IPS-18c (cell line): ENCODE measurements around the gene CCSER2.

ENCODE experiments used
- H3K4me3 ChIP-seq: 2 replicates; pipeline ENCODE4 v1.7.0; 2013; ENCODE audit warnings: low read depth, mild to moderate bottlenecking, low read length, moderate library complexity; ENCODE audit not compliant: insufficient read depth
- H3K9me3 ChIP-seq: one replicate; pipeline ENCODE4 v1.6.1; 2013; ENCODE audit warnings: mild to moderate bottlenecking, low read length, moderate library complexity; ENCODE audit not compliant: control insufficient read depth, insufficient read depth

CCSER2 gene

GRCh38 chr10:84538036-84538435 lies 209.6 kb downstream of the CCSER2 start:
- no peaks in the 10 kb centered on the region for H3K9me3 ChIP-seq

GRCh38 chr10:84539216-84539615 lies 210.8 kb downstream of the CCSER2 start:
- no peaks in the 10 kb centered on the region for H3K9me3 ChIP-seq
- H3K4me3 ChIP-seq: no peak overlapping the region

More at GRCh38 chr10:84538036-84538435, 209.6 kb downstream of the CCSER2 start:
- no peak overlapping the region for H3K4me3 ChIP-seq

- no peak overlapping the region for H3K4me3 ChIP-seq
- no peaks in the 10 kb centered on the region for H3K9me3 ChIP-seq
These were observed 211.7 kb downstream of the CCSER2 start for GRCh38 chr10:84540022-84540616.

GRCh38 chr10:84540617-84541288 lies 212.4 kb downstream of the CCSER2 start:
- Histone ChIP-seq H3K9me3 (no peaks in the 10 kb centered on the region), H3K4me3 (peak overlapping the region; percentile 47)

- H3K9me3 ChIP-seq: no peaks in the 10 kb centered on the region
- peak overlapping the region; percentile 47; the same call in 1 of the 2 replicates for H3K4me3 ChIP-seq
These were observed 212.9 kb downstream of the CCSER2 start for GRCh38 chr10:84541289-84541637.

- no peak overlapping the region for H3K4me3 ChIP-seq
- H3K9me3 ChIP-seq: no peaks in the 10 kb centered on the region
These were observed 214.4 kb downstream of the CCSER2 start for GRCh38 chr10:84542522-84543490.

- no peak overlapping the region for H3K4me3 ChIP-seq
- H3K9me3 ChIP-seq: peaks cover 2% of the 10 kb centered on the region
These were observed 215.6 kb downstream of the CCSER2 start for GRCh38 chr10:84543948-84544347.

GRCh38 chr10:84545651-84546050 lies 217.3 kb downstream of the CCSER2 start:
- Histone ChIP-seq H3K4me3 (no peak overlapping the region), H3K9me3 (peaks cover 2% of the 10 kb centered on the region)

- H3K4me3 ChIP-seq: no peak overlapping the region
- peaks cover 2% of the 10 kb centered on the region for H3K9me3 ChIP-seq
These were observed 218.2 kb downstream of the CCSER2 start for GRCh38 chr10:84546609-84547008.

- no peak overlapping the region for H3K4me3 ChIP-seq
- H3K9me3 ChIP-seq: peaks cover 2% of the 10 kb centered on the region
These were observed 219.2 kb downstream of the CCSER2 start for GRCh38 chr10:84547616-84548015.

GRCh38 chr10:84548869-84549268 lies 220.5 kb downstream of the CCSER2 start:
- Histone ChIP-seq H3K9me3 (peaks cover 2% of the 10 kb centered on the region), H3K4me3 (no peak overlapping the region)

- Histone ChIP-seq H3K4me3 (no peak overlapping the region), H3K9me3 (peaks cover 2% of the 10 kb centered on the region)
These were observed 221.2 kb downstream of the CCSER2 start for GRCh38 chr10:84549368-84550165.

GRCh38 chr10:84550756-84551436 lies 222.5 kb downstream of the CCSER2 start:
- Histone ChIP-seq H3K4me3 (no peak overlapping the region), H3K9me3 (peaks cover 2% of the 10 kb centered on the region)

GRCh38 chr10:84551437-84552120 lies 223.2 kb downstream of the CCSER2 start:
- H3K9me3 ChIP-seq: peaks cover 2% of the 10 kb centered on the region
- no peak overlapping the region for H3K4me3 ChIP-seq

- Histone ChIP-seq H3K4me3 (no peak overlapping the region), H3K9me3 (peaks cover 2% of the 10 kb centered on the region)
These were observed 224.1 kb downstream of the CCSER2 start for GRCh38 chr10:84552478-84552877.

- no peaks in the 10 kb centered on the region for H3K9me3 ChIP-seq
These were observed 234.2 kb downstream of the CCSER2 start for GRCh38 chr10:84562592-84562991.

More at GRCh38 chr10:84562592-84562991, 234.2 kb downstream of the CCSER2 start:
- H3K4me3 ChIP-seq: no peak overlapping the region
